Measurements from ENCODE around the gene OLA1. TPM values are rescaled to one million over a fixed set of nuclear protein-coding genes. Genes with fewer than 3 reads are reported as not detected.

The OLA1 gene
- polyA plus RNA-seq, 6 donors from 2014 or later, result 58.1 to 77.6 (median 67.1) TPM

GRCh38 chr2:174120346-174120745 lies 128.0 kb downstream of the OLA1 start:
- Mint-ChIP-seq H3K27ac (no peak overlapping the region), H3K36me3 (peaks cover 0 to 20% of the 10 kb centered on the region in 2 donors), H3K27me3 (no peaks in the 10 kb centered on the region)

DNA sequence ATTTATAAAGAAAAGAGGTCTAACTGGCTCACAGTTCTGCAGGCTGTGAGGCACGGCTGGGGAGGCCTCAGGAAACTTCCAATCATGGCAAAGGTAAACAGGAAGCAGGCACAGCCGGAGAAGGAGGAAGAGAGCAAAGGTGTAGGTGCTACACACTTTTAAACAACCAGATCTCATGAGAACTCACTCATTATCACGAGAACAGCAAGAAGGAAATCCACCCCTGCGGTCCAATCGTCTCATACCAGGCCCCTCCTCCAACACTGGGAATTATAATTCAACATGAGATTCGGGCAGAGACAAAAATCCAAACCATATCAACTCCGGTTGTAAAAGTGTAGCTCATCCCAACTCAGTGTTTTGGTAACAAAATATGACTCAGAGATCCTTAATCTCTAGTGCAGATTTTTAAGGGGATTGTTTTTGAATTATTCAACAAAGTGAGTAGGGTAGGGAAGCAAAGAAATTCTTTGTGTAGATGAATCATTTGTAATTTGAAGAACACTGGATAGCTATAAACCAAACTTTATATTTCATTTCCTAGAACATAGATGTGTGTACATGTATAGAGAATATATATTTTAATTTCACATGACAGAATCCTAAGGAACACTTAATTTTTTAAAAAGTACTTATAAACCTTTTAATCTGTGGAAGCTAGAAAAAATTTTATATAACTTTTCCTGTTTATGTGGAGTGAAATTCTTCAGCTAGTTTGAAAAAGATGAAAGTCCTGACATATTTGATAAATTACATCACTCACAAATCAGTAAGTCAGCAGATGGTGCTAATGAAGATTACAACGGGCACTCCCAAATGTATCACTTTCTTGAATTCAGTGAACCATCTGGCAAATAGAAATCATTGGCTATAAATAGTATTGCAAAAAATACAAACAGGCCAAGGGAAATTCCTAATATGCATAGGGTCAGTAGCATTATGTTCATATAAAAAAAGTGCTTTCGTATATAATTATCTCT lies 130.1 kb downstream of the OLA1 start:
- DNase-seq, result no peak
- Mint-ChIP-seq H3K4me3 (no peak overlapping the region), H3K9me3 (no peaks in the 10 kb centered on the region), H3K27ac (no peak overlapping the region), H3K27me3 (no peaks in the 10 kb centered on the region), H3K36me3 (peaks cover 0 to 26% of the 10 kb centered on the region in 2 donors), H3K4me1 (peaks cover 0 to 4% (median 0%) of the 10 kb centered on the region in 3 donors)
- no peak for ATAC-seq (ENCODE audit: low read depth in 2 of 2)

More at GRCh38 chr2:174120346-174120745, 128.0 kb downstream of the OLA1 start:
- no peak for ATAC-seq (ENCODE audit: low read depth in 2 of 2)
- H3K4me1 Mint-ChIP-seq, result peaks cover 0 to 7% (median 0%) of the 10 kb centered on the region in 3 donors
- DNase-seq, result no peak
- no peak overlapping the region for H3K4me3 Mint-ChIP-seq
- no peaks in the 10 kb centered on the region for H3K9me3 Mint-ChIP-seq

GRCh38 chr2:174112073-174112472 lies 136.3 kb downstream of the OLA1 start:
- no peak overlapping the region for H3K4me3 Mint-ChIP-seq
- no peaks in the 10 kb centered on the region for H3K27me3 Mint-ChIP-seq
- H3K36me3 Mint-ChIP-seq, result peaks cover 0 to 17% of the 10 kb centered on the region in 2 donors
- H3K4me1 Mint-ChIP-seq, result no peaks in the 10 kb centered on the region
- no peaks in the 10 kb centered on the region for H3K9me3 Mint-ChIP-seq
- H3K27ac Mint-ChIP-seq, result no peak overlapping the region
- DNase-seq, result no peak
- no peak for ATAC-seq (ENCODE audit: low read depth in 2 of 2)

DNA sequence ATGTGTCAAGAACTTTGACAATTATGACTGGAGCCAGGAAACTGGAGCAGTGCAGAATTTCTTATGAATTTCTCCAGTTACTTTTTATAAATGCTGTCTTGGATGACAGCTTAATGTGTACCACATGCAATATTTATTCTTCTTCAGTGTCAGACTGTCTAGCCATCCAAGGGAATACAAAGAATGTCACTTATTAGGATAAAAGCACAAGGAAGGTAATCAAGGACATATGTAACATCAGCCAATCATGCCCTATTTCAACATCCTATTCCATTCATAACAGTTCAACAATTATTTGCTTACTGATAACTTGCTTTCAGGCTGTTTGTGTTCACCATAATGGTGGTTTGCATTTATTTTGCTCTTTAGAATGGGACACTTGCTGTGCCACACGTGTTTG lies 139.8 kb downstream of the OLA1 start:
- Mint-ChIP-seq H3K27ac (no peak overlapping the region), H3K4me3 (no peak overlapping the region), H3K4me1 (no peaks in the 10 kb centered on the region), H3K36me3 (peaks cover 0 to 6% of the 10 kb centered on the region in 2 donors), H3K27me3 (no peaks in the 10 kb centered on the region), H3K9me3 (no peaks in the 10 kb centered on the region)
- ATAC-seq (ENCODE audit: low read depth in 2 of 2) (no peak), DNase-seq (no peak)

DNA sequence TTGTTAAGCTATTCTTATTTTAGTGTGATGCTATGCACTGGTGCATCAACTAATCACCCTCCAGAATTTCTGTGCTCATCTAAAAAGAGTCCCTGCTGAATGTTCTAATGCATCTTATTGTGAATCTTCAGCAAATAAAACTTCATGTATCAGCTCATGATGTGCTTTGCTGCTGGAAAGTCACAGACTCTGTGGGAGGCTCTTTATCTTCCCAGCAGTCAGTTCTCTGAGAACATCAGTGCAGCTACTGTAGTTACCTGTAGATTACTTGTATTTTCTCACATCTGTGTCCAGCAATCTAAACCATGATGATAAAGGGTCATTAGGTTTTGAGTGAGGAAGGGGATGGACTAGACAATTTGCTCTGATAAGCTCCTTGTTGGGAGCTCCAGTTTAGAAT lies 141.6 kb downstream of the OLA1 start:
- no peaks in the 10 kb centered on the region for H3K4me1 Mint-ChIP-seq
- H3K27me3 Mint-ChIP-seq, result no peaks in the 10 kb centered on the region
- no peak for ATAC-seq (ENCODE audit: low read depth in 2 of 2)

DNA sequence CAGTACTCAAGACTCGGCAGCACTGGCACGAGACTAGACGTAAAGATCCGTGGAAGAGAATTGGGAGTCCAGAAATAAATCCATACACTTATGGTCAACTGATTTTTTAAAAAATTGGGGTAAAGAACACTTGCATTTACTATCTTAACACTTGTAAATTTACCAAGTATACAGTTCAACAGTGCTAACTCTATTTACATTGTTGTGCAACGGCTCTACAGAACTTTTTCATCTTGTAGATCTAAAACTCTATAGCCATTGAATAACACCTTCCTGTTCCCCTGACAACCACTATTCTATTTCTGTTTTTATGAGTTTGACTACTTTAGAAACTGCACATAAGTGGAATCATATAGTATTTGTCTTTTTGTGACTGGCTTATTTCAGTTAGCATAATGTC lies 153.8 kb downstream of the OLA1 start:
- H3K4me3 Mint-ChIP-seq, result no peak overlapping the region
- peaks cover 0 to 3% (median 0%) of the 10 kb centered on the region in 7 donors for H3K9me3 Mint-ChIP-seq
- no peaks in the 10 kb centered on the region for H3K4me1 Mint-ChIP-seq
- no peak for ATAC-seq (ENCODE audit: low read depth in 2 of 2)
- no peak for DNase-seq
- peaks cover 8 to 9% of the 10 kb centered on the region in 2 donors for H3K36me3 Mint-ChIP-seq
- H3K27ac Mint-ChIP-seq, result peak overlapping the region in 1 of 6 donors; percentile 47
- H3K27me3 Mint-ChIP-seq, result no peaks in the 10 kb centered on the region

More for the DNA sequence above, 141.6 kb downstream of the OLA1 start:
- H3K9me3 Mint-ChIP-seq, result no peaks in the 10 kb centered on the region
- no peak overlapping the region for H3K4me3 Mint-ChIP-seq
- no peak overlapping the region for H3K27ac Mint-ChIP-seq
- H3K36me3 Mint-ChIP-seq, result peaks cover 0 to 2% of the 10 kb centered on the region in 2 donors
- DNase-seq, result no peak

DNA sequence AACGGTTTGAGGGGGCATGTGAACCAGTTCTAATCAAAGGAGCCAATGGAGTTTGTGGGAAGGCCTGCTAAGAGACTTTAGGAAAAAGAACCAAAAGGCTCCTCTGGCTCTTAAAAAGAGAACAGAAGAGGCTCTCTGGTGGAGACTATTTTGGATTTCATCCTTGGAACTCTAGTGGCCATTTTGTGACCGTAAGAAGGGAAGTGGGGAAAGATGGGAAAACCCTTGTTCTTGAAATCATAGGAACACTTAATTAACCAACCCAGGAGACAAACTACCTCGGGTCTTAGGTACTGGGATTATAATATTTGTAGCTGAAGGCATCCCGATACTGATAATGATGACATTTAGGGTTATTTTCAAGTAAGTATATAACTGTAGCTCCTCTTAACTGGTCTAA lies 157.9 kb downstream of the OLA1 start:
- no peak overlapping the region for H3K27ac Mint-ChIP-seq
- H3K4me3 Mint-ChIP-seq, result no peak overlapping the region
- no peaks in the 10 kb centered on the region for H3K27me3 Mint-ChIP-seq
- H3K36me3 Mint-ChIP-seq, result peaks cover 5 to 14% of the 10 kb centered on the region in 2 donors
- peaks cover 0 to 2% (median 0%) of the 10 kb centered on the region in 7 donors for H3K9me3 Mint-ChIP-seq
- no peaks in the 10 kb centered on the region for H3K4me1 Mint-ChIP-seq
- ATAC-seq (ENCODE audit: low read depth in 2 of 2) (no peak), DNase-seq (no peak)

DNA sequence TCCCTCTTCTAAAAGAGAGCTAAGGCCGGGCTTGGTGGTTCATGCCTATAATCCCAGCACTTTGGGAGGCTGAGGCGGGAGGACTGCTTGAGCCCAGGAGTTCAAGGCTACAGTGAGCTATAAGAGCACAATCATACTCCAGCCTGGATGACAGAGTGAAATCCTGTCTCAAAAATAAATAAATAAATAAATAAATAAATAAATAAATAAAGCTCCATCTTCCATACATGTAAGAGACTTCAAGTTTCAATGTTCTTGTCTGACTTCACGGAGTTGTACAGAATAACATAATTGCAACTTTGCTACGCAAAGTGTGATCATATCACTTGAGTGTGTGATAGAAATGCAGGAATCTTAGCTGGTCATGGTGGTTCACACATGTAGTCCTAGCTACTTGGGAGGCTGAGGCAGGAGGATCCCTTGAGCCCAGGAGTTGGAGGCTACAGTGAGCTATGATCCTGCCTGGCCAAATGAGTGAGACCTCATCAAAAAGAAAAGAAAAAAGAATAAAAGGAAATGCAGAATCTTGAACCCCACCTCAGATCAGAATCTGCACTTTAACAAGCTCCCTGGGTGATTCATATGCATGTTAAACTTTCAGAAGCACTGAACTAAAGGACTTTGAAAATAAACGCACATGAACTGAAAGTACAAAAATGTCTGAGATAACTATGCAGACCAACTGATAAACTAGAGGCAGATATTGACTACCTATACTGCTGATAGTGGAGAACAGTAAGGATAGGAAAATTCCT lies 159.4 kb downstream of the OLA1 start:
- Mint-ChIP-seq H3K4me3 (no peak overlapping the region), H3K9me3 (no peaks in the 10 kb centered on the region), H3K36me3 (peaks cover 0 to 10% of the 10 kb centered on the region in 2 donors), H3K27ac (peak overlapping the region in 1 of 6 donors; percentile 21), H3K27me3 (no peaks in the 10 kb centered on the region), H3K4me1 (no peaks in the 10 kb centered on the region)
- ATAC-seq (ENCODE audit: low read depth in 2 of 2), result no peak
- DNase-seq, result no peak

- DNase-seq (no peak), ATAC-seq (ENCODE audit: low read depth in 2 of 2) (no peak)
- Mint-ChIP-seq H3K9me3 (no peaks in the 10 kb centered on the region), H3K4me1 (no peaks in the 10 kb centered on the region), H3K4me3 (no peak overlapping the region), H3K27me3 (no peaks in the 10 kb centered on the region), H3K27ac (no peak overlapping the region), H3K36me3 (peaks cover 0 to 10% of the 10 kb centered on the region in 2 donors)
Measured at GRCh38 chr2:174086708-174087107, 161.6 kb downstream of the OLA1 start.

GRCh38 chr2:174085781-174086180 lies 162.6 kb downstream of the OLA1 start:
- ATAC-seq (ENCODE audit: low read depth in 2 of 2) (no peak), DNase-seq (no peak)
- peaks cover 0 to 12% of the 10 kb centered on the region in 2 donors for H3K36me3 Mint-ChIP-seq
- no peaks in the 10 kb centered on the region for H3K4me1 Mint-ChIP-seq
- no peak overlapping the region for H3K4me3 Mint-ChIP-seq
- peak overlapping the region in 1 of 6 donors; percentile 21 for H3K27ac Mint-ChIP-seq
- H3K9me3 Mint-ChIP-seq, result no peaks in the 10 kb centered on the region
- H3K27me3 Mint-ChIP-seq, result no peaks in the 10 kb centered on the region

GRCh38 chr2:174083843-174084458 lies 164.4 kb downstream of the OLA1 start:
- no peaks in the 10 kb centered on the region for H3K4me1 Mint-ChIP-seq
- H3K27me3 Mint-ChIP-seq, result no peaks in the 10 kb centered on the region
- no peaks in the 10 kb centered on the region for H3K9me3 Mint-ChIP-seq

DNA sequence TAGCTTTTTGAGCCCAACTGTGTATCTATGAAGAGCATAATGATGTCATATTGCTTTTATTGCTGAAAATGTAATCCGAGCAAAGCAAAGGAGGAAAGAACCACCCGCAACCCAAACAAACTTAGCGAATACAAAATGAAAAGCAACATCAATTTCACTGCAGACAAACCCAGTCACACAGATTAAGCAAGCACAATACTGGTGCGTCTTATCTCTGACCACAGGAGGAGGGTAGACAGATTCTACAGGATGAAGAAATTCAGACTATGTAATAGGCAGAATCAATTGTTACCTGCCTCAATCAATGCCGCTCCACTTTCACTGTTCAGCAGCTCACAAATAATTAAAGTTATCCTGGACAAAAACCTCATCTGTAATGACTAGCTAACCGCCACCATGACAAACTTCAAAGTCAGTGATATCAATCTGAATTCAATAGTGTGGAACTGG lies 167.6 kb downstream of the OLA1 start:
- ATAC-seq (ENCODE audit: low read depth in 2 of 2) (no peak), DNase-seq (no peak)
- H3K27me3 Mint-ChIP-seq, result no peaks in the 10 kb centered on the region
- peaks cover 0 to 10% of the 10 kb centered on the region in 2 donors for H3K36me3 Mint-ChIP-seq
- no peak overlapping the region for H3K4me3 Mint-ChIP-seq
- no peaks in the 10 kb centered on the region for H3K4me1 Mint-ChIP-seq
- H3K27ac Mint-ChIP-seq, result no peak overlapping the region
- no peaks in the 10 kb centered on the region for H3K9me3 Mint-ChIP-seq

More at GRCh38 chr2:174083843-174084458, 164.4 kb downstream of the OLA1 start:
- H3K36me3 Mint-ChIP-seq, result peaks cover 0 to 11% of the 10 kb centered on the region in 2 donors
- H3K27ac Mint-ChIP-seq, result no peak overlapping the region
- DNase-seq, result no peak
- no peak overlapping the region for H3K4me3 Mint-ChIP-seq
- ATAC-seq (ENCODE audit: low read depth in 2 of 2), result no peak

DNA sequence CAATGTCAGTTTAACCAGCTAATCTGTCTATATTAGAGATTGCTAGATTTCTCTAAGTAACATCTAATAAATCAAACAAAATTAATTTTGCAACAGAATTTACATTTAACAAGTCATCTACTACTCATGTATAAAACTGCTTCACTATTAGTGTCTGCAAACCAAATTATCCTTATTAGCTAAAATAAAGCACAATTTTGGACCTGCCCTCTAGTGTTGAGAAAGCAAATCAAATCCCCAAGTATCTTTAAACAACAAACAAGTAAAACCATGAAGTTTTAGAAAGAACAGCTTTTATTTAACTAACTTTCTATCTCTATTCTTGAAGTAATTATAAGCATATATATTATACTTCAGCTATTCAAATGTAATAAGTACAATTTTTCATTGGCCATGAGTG lies 170.1 kb downstream of the OLA1 start:
- peaks cover 0 to 14% of the 10 kb centered on the region in 2 donors for H3K36me3 Mint-ChIP-seq
- H3K9me3 Mint-ChIP-seq, result no peaks in the 10 kb centered on the region
- no peaks in the 10 kb centered on the region for H3K4me1 Mint-ChIP-seq
- no peaks in the 10 kb centered on the region for H3K27me3 Mint-ChIP-seq
- no peak overlapping the region for H3K27ac Mint-ChIP-seq
- ATAC-seq (ENCODE audit: low read depth in 2 of 2) (no peak), DNase-seq (no peak)
- H3K4me3 Mint-ChIP-seq, result no peak overlapping the region
